Lower leg skin (tissue), 4 donors: ENCODE data around the gene ARFIP1. TPM values are rescaled to one million over a fixed set of nuclear protein-coding genes. Genes with fewer than 3 reads are reported as not detected.

Source experiments
- DNase-seq, 2 donors: peaks; one replicate each; pipeline ENCODE4 v3.0.0-alpha.2; 2019; ENCODE audit warnings: low spot score in 2 of 2
- H3K4me3 ChIP-seq: fragments of 200-600 bp; sonication (generic); 2 replicates; pipeline ENCODE4 v1.5.1; 2017; ENCODE audit warnings: mild to moderate bottlenecking, low read depth; ENCODE audit not compliant: poor library complexity, severe bottlenecking
- POLR2A ChIP-seq, 2 donors: fragments of 450-650 bp; IDR thresholded peaks; one replicate each; pipeline ENCODE4 v1.6.1; 2016 to 2017; ENCODE audit warnings: antibody characterized with exemption in 2 of 2, mild to moderate bottlenecking in 1 of 2, moderate library complexity in 1 of 2
- WGBS, 2 donors: methylation state at CpG; one replicate each; pipeline ENCODE4 v1.1.5; 2018; 5-methylcytosine and 5-hydroxymethylcytosine counted together
- intact Hi-C: fragments of 100-400 bp; cut with DNase I; formaldehyde crosslinking; loops from one replicate; pipeline ENCODE4 v1.15.0; 2023; ENCODE audit warnings: low total_unique reads
- total RNA-seq, 4 donors: library from RNA; depleted of rRNA; stranded (reverse); fragments of >200 nt; gene quantifications; one replicate each; pipeline ENCODE4 v1.1.0, GENCODE V29; 2016
- TF ChIP-seq, protein P1 (sequence below), 3 donors: fragments of 450-650 bp; IDR thresholded peaks; one replicate each; pipeline ENCODE4 v1.5.1; 2016; ENCODE audit warnings: antibody characterized with exemption in 3 of 3, mild to moderate bottlenecking in 3 of 3, moderate library complexity in 2 of 3

Gene ARFIP1
- total RNA-seq, 4 donors from 2014 or later: 21.3 to 36.1 (median 33.2) TPM

DNA sequence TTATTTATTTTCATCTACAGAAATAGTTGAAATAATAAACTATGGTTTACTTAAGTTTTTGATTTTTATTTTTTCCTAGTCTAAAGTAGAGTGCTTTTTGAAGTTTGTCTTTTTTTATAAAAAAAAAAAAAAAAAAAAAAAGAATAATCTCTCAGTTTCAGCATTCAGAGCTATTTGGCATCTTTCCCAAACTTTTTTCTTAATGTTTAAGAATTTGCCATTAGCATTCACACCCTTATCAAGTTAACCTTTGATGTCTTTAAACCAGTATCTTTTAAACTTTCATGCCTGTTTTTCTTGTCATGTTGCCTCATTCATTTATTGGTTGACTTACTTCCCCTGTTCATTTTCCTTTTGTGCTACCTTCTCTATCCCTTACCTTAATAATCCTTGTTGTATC lies 95.5 kb downstream of the ARFIP1 start:
- TF ChIP-seq, protein P1, sequence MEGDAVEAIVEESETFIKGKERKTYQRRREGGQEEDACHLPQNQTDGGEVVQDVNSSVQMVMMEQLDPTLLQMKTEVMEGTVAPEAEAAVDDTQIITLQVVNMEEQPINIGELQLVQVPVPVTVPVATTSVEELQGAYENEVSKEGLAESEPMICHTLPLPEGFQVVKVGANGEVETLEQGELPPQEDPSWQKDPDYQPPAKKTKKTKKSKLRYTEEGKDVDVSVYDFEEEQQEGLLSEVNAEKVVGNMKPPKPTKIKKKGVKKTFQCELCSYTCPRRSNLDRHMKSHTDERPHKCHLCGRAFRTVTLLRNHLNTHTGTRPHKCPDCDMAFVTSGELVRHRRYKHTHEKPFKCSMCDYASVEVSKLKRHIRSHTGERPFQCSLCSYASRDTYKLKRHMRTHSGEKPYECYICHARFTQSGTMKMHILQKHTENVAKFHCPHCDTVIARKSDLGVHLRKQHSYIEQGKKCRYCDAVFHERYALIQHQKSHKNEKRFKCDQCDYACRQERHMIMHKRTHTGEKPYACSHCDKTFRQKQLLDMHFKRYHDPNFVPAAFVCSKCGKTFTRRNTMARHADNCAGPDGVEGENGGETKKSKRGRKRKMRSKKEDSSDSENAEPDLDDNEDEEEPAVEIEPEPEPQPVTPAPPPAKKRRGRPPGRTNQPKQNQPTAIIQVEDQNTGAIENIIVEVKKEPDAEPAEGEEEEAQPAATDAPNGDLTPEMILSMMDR (IDR thresholded peaks at IDR 0.05): no peak
- TF ChIP-seq POLR2A (IDR thresholded peaks at IDR 0.05): no peak
- intact Hi-C loops: no loop called here
- DNase-seq: no peak
- H3K4me3 ChIP-seq: no peak overlapping the region

- intact Hi-C loops: no loop called here
- TF ChIP-seq POLR2A (IDR thresholded peaks at IDR 0.05): no peak
- TF ChIP-seq, protein P1 (IDR thresholded peaks at IDR 0.05): no peak
- no peak overlapping the region for H3K4me3 ChIP-seq
- DNase-seq: no peak
- WGBS, 2 donors: 93 to 98% methylated on average over 1 of the region's 1 CpG
Measured at GRCh38 chr4:152877868-152878267, 98.1 kb downstream of the ARFIP1 start.

- intact Hi-C loops: no loop called here
- DNase-seq: no peak
- no peak overlapping the region for H3K4me3 ChIP-seq
- WGBS, 2 donors: 86 to 94% methylated on average over 2 of the region's 2 CpGs
- TF ChIP-seq, protein P1 (IDR thresholded peaks at IDR 0.05): no peak
- no peak for TF ChIP-seq POLR2A (IDR thresholded peaks at IDR 0.05)
Measured at GRCh38 chr4:152880263-152880662, 100.5 kb downstream of the ARFIP1 start.

DNA sequence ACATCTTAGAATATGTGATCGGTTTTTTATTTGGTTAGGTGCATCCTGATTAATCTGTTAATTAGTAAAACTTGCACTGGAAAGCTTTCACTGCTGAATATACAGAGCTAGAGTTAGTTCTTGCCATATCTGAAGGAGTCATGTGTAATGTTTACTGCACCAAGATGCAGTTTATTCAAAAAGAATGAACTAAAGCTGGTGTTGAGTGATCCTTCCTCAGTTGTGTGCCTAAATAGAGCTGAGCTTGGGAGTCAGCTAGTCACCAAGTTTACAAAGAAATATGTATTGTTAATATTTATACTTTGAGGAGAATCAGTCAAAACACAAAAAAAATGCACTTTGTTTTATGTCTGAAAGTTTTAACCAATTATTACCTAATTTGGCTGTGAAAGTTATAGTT lies 102.2 kb downstream of the ARFIP1 start:
- intact Hi-C loops: no loop called here
- H3K4me3 ChIP-seq: no peak overlapping the region
- TF ChIP-seq, protein P1 (IDR thresholded peaks at IDR 0.05): no peak
- TF ChIP-seq POLR2A (IDR thresholded peaks at IDR 0.05): no peak
- no peak for DNase-seq
- 95 to 100% methylated on average over 1 of the region's 1 CpG for WGBS, 2 donors

GRCh38 chr4:152885185-152885584 lies 105.4 kb downstream of the ARFIP1 start:
- TF ChIP-seq POLR2A (IDR thresholded peaks at IDR 0.05): no peak
- TF ChIP-seq, protein P1 (IDR thresholded peaks at IDR 0.05): no peak
- no peak for DNase-seq
- intact Hi-C loops: no loop called here
- H3K4me3 ChIP-seq: no peak overlapping the region
- 91 to 94% methylated on average over 5 of the region's 5 CpGs for WGBS, 2 donors

DNA sequence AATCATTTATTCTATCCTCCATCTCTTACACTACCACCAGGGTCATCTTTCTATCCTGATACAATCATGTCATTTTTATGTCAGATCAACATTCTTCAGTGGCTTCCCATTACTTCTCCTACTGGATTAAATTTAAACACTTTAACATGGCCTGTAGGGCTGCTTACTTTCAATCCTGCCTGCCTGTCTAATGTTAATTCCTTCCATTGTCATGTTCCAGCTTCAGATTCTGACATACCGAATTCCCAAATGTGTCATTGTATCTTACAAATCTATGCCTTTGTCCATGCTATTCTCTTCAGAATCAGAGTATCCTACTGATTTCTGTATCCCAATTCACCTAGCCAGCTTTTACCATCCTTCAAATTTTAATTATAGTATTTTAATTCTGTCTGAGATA lies 106.4 kb downstream of the ARFIP1 start:
- no peak overlapping the region for H3K4me3 ChIP-seq
- intact Hi-C loops: no loop called here
- TF ChIP-seq, protein P1 (IDR thresholded peaks at IDR 0.05): no peak
- TF ChIP-seq POLR2A (IDR thresholded peaks at IDR 0.05): no peak
- WGBS, 2 donors: 92 to 95% methylated on average over 1 of the region's 1 CpG
- DNase-seq: no peak
